ENCODE measurements around the gene PLD1.

PLD1 gene

DNA sequence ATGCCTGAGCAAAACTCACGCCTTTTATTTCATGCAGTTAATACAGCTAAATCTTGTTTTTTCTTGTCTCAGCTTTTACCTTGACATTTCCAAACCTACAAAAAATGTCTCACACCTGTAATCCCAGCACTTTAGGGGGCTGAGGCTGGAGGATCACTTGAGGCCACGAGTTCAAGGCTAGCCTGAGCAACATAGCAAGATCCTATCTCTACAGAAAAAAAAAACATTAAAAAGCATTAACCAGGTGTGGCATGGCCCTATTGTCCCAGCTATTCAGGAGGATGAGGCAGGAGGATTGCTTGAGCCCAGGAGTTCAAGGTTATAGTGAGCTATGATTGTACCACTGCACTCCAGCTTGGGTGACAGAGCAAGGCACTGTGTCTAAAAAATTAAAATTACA is 29.0 kb upstream of the PLD1 start:
- WGBS (ENCODE audit: extremely low coverage, insufficient coverage, insufficient read length), result no CpG with 5 or more reads among the region's 2 CpGs
- no peak overlapping the region for H3K27ac ChIP-seq (ENCODE audit: low read depth, low read length)

GRCh38 chr3:171838218-171838720 is 28.0 kb upstream of the PLD1 start:
- Histone ChIP-seq H2AFZ (ENCODE audit: insufficient read depth, low read length, poor library complexity) (no peak overlapping the region), H4K8ac (ENCODE audit: low read depth, low read length) (no peak overlapping the region), H3K4ac (ENCODE audit: low read depth, low read length) (no peak overlapping the region), H2BK5ac (ENCODE audit: low read depth, low read length, poor library complexity) (no peak overlapping the region), H2BK12ac (ENCODE audit: low read length) (no peak overlapping the region), H3K18ac (ENCODE audit: low read length) (no peak overlapping the region), H4K91ac (ENCODE audit: low read depth, low read length) (no peak overlapping the region), H3K27me3 (ENCODE audit: insufficient read depth, low read length) (no peaks in the 10 kb centered on the region), H3K4me1 (ENCODE audit: control insufficient read depth in 1 of 2, insufficient read depth in 2 of 2, low read length in 2 of 2) (no peaks in the 10 kb centered on the region), H3K14ac (ENCODE audit: low read length) (no peak overlapping the region), H2BK120ac (ENCODE audit: insufficient read depth, low read length, poor library complexity) (no peak overlapping the region), H3K9ac (ENCODE audit: low read length) (no peak overlapping the region), H2AK5ac (ENCODE audit: low read length) (no peak overlapping the region), H4K12ac (ENCODE audit: low read depth, low read length) (no peak overlapping the region), H3K4me3 (ENCODE audit: low read depth, low read length) (no peak overlapping the region), H3K27ac (ENCODE audit: low read depth, low read length) (no peak overlapping the region), H3K4me2 (ENCODE audit: low read length) (peak overlapping the region; percentile 22), H3K23ac (ENCODE audit: low read length) (no peak overlapping the region), H3K36me3 (ENCODE audit: control insufficient read depth in 1 of 2, insufficient read depth in 2 of 2, low read length in 2 of 2) (no peaks in the 10 kb centered on the region), H3K79me1 (ENCODE audit: low read length) (no peaks in the 10 kb centered on the region), H3K79me2 (ENCODE audit: control insufficient read depth, insufficient read depth, low read length, poor library complexity) (no peaks in the 10 kb centered on the region), H3K9me3 (ENCODE audit: insufficient read depth, low read depth, low read length) (no peaks in the 10 kb centered on the region)
- DNase-seq, result peak in 1 of 2 donors; percentile 34
- WGBS (ENCODE audit: extremely low coverage, insufficient coverage, insufficient read length), result no CpG with 5 or more reads among the region's 6 CpGs

More for the DNA sequence above, 29.0 kb upstream of the PLD1 start:
- Histone ChIP-seq H3K27me3 (ENCODE audit: insufficient read depth, low read length) (no peaks in the 10 kb centered on the region), H4K12ac (ENCODE audit: low read depth, low read length) (no peak overlapping the region), H4K8ac (ENCODE audit: low read depth, low read length) (no peak overlapping the region), H3K23ac (ENCODE audit: low read length) (no peak overlapping the region), H2BK12ac (ENCODE audit: low read length) (no peak overlapping the region), H3K9me3 (ENCODE audit: insufficient read depth, low read depth, low read length) (no peaks in the 10 kb centered on the region), H2AFZ (ENCODE audit: insufficient read depth, low read length, poor library complexity) (no peak overlapping the region), H3K14ac (ENCODE audit: low read length) (no peak overlapping the region), H3K36me3 (ENCODE audit: control insufficient read depth in 1 of 2, insufficient read depth in 2 of 2, low read length in 2 of 2) (no peaks in the 10 kb centered on the region), H2BK120ac (ENCODE audit: insufficient read depth, low read length, poor library complexity) (no peak overlapping the region), H3K9ac (ENCODE audit: low read length) (no peak overlapping the region), H4K91ac (ENCODE audit: low read depth, low read length) (no peak overlapping the region), H3K79me1 (ENCODE audit: low read length) (no peaks in the 10 kb centered on the region), H3K4me2 (ENCODE audit: low read length) (no peak overlapping the region), H3K4me1 (ENCODE audit: control insufficient read depth in 1 of 2, insufficient read depth in 2 of 2, low read length in 2 of 2) (no peaks in the 10 kb centered on the region), H3K4me3 (ENCODE audit: low read depth, low read length) (no peak overlapping the region), H3K18ac (ENCODE audit: low read length) (no peak overlapping the region), H2BK5ac (ENCODE audit: low read depth, low read length, poor library complexity) (no peak overlapping the region), H3K4ac (ENCODE audit: low read depth, low read length) (no peak overlapping the region), H3K79me2 (ENCODE audit: control insufficient read depth, insufficient read depth, low read length, poor library complexity) (no peaks in the 10 kb centered on the region), H2AK5ac (ENCODE audit: low read length) (no peak overlapping the region)
- DNase-seq, result no peak

DNA sequence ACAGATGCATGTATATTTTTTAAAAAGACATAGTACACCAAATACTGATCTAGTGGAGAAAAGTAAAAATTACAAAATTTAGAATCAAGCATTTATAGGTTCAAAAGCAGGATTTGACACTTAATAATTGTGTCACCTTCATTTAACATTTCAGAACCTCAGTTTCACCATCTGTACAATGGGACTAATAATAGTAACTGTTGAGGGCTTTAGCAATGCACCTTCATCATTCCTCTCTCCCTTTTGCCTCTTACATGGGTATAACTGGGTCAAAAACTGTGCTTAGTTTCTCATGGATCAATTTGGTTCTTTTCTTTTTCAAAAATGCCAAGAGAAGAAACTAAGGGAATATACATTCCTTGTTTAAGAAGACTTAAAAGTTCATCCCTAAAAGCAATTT is 27.4 kb upstream of the PLD1 start:
- Histone ChIP-seq H4K8ac (ENCODE audit: low read depth, low read length) (no peak overlapping the region), H3K9me3 (ENCODE audit: insufficient read depth, low read depth, low read length) (no peaks in the 10 kb centered on the region), H3K36me3 (ENCODE audit: control insufficient read depth in 1 of 2, insufficient read depth in 2 of 2, low read length in 2 of 2) (no peaks in the 10 kb centered on the region), H3K9ac (ENCODE audit: low read length) (no peak overlapping the region), H4K91ac (ENCODE audit: low read depth, low read length) (no peak overlapping the region), H3K4me2 (ENCODE audit: low read length) (no peak overlapping the region), H2BK120ac (ENCODE audit: insufficient read depth, low read length, poor library complexity) (no peak overlapping the region), H3K27me3 (ENCODE audit: insufficient read depth, low read length) (no peaks in the 10 kb centered on the region), H3K4ac (ENCODE audit: low read depth, low read length) (no peak overlapping the region), H2AFZ (ENCODE audit: insufficient read depth, low read length, poor library complexity) (no peak overlapping the region), H4K12ac (ENCODE audit: low read depth, low read length) (no peak overlapping the region), H3K79me1 (ENCODE audit: low read length) (no peaks in the 10 kb centered on the region), H3K79me2 (ENCODE audit: control insufficient read depth, insufficient read depth, low read length, poor library complexity) (no peaks in the 10 kb centered on the region), H2BK12ac (ENCODE audit: low read length) (no peak overlapping the region), H3K4me3 (ENCODE audit: low read depth, low read length) (no peak overlapping the region), H3K18ac (ENCODE audit: low read length) (no peak overlapping the region), H2AK5ac (ENCODE audit: low read length) (no peak overlapping the region), H2BK5ac (ENCODE audit: low read depth, low read length, poor library complexity) (no peak overlapping the region), H3K27ac (ENCODE audit: low read depth, low read length) (no peak overlapping the region), H3K23ac (ENCODE audit: low read length) (no peak overlapping the region), H3K4me1 (ENCODE audit: control insufficient read depth in 1 of 2, insufficient read depth in 2 of 2, low read length in 2 of 2) (no peaks in the 10 kb centered on the region), H3K14ac (ENCODE audit: low read length) (no peak overlapping the region)
- no peak for DNase-seq

DNA sequence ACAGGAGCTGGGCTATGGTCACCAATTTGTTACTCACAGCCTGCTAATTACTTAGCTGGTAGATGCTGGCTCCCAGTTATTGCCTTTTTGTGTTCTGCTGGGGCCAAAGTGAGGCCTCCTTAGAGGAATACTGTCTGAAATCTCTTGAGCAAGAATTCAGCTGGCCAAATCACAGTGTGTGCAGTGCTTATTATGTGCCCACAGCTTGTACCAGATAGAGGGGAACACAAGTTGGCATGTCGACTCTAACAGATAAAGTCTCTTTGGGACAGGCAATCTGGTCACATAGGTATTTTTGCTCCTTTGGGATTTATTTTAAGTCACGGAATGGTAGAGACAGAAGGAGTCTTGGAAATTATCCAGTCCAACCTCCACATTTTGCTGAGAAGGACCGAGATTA is 26.6 kb upstream of the PLD1 start:
- Histone ChIP-seq H4K91ac (ENCODE audit: low read depth, low read length) (no peak overlapping the region), H2BK12ac (ENCODE audit: low read length) (no peak overlapping the region), H3K36me3 (ENCODE audit: control insufficient read depth in 1 of 2, insufficient read depth in 2 of 2, low read length in 2 of 2) (no peaks in the 10 kb centered on the region), H3K23ac (ENCODE audit: low read length) (no peak overlapping the region), H2BK5ac (ENCODE audit: low read depth, low read length, poor library complexity) (no peak overlapping the region), H3K79me1 (ENCODE audit: low read length) (no peaks in the 10 kb centered on the region), H3K9ac (ENCODE audit: low read length) (no peak overlapping the region), H3K27me3 (ENCODE audit: insufficient read depth, low read length) (no peaks in the 10 kb centered on the region), H3K4me3 (ENCODE audit: low read depth, low read length) (no peak overlapping the region), H4K8ac (ENCODE audit: low read depth, low read length) (no peak overlapping the region), H3K18ac (ENCODE audit: low read length) (no peak overlapping the region), H3K27ac (ENCODE audit: low read depth, low read length) (no peak overlapping the region), H3K79me2 (ENCODE audit: control insufficient read depth, insufficient read depth, low read length, poor library complexity) (no peaks in the 10 kb centered on the region), H3K9me3 (ENCODE audit: insufficient read depth, low read depth, low read length) (no peaks in the 10 kb centered on the region), H3K4ac (ENCODE audit: low read depth, low read length) (no peak overlapping the region), H3K4me1 (ENCODE audit: control insufficient read depth in 1 of 2, insufficient read depth in 2 of 2, low read length in 2 of 2) (no peaks in the 10 kb centered on the region), H2BK120ac (ENCODE audit: insufficient read depth, low read length, poor library complexity) (no peak overlapping the region), H3K4me2 (ENCODE audit: low read length) (no peak overlapping the region), H4K12ac (ENCODE audit: low read depth, low read length) (no peak overlapping the region), H3K14ac (ENCODE audit: low read length) (no peak overlapping the region), H2AK5ac (ENCODE audit: low read length) (no peak overlapping the region), H2AFZ (ENCODE audit: insufficient read depth, low read length, poor library complexity) (no peak overlapping the region)
- no peak for DNase-seq
- no CpG with 5 or more reads among the region's 3 CpGs for WGBS (ENCODE audit: extremely low coverage, insufficient coverage, insufficient read length)
